Measurements from ENCODE around the gene ARMC6.

Gene ARMC6

DNA sequence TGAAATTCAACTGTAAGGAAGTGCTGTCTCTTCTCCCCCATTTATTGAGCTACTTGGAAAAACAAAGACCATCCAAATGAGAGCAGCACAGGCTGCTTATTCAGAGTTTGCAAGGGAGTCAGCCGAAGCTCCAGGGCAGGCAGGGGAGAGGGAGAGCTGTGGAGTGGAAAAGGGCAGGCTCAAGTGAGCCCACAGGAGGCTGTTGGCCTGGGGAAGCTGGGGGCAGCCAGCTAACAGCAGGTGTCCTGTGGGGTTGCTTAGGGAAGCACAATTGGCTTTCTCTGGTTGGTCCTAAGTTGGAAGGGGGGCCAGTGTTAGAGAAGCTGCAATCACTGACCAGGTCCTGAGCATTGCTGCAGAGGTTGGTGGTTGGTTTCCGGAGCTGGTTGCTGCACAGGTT is 54.3 kb downstream of the ARMC6 start:
- intact Hi-C loops (cut with DNase I; ENCODE audit: low total_unique reads) = no loop called here
- Histone ChIP-seq H3K4me3 (no peak overlapping the region), H3K36me3 (peaks cover 0 to 26% (median 8%) of the 10 kb centered on the region in 3 donors), H3K9me3 (no peaks in the 10 kb centered on the region), H3K27me3 (no peaks in the 10 kb centered on the region), H3K27ac (no peak overlapping the region), H3K4me1 (peaks cover 0 to under 1% (median 0%) of the 10 kb centered on the region in 4 donors)
- TF ChIP-seq, protein P1, sequence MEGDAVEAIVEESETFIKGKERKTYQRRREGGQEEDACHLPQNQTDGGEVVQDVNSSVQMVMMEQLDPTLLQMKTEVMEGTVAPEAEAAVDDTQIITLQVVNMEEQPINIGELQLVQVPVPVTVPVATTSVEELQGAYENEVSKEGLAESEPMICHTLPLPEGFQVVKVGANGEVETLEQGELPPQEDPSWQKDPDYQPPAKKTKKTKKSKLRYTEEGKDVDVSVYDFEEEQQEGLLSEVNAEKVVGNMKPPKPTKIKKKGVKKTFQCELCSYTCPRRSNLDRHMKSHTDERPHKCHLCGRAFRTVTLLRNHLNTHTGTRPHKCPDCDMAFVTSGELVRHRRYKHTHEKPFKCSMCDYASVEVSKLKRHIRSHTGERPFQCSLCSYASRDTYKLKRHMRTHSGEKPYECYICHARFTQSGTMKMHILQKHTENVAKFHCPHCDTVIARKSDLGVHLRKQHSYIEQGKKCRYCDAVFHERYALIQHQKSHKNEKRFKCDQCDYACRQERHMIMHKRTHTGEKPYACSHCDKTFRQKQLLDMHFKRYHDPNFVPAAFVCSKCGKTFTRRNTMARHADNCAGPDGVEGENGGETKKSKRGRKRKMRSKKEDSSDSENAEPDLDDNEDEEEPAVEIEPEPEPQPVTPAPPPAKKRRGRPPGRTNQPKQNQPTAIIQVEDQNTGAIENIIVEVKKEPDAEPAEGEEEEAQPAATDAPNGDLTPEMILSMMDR (IDR thresholded peaks at IDR 0.05) = no peak
- DNase-seq = no peak

DNA sequence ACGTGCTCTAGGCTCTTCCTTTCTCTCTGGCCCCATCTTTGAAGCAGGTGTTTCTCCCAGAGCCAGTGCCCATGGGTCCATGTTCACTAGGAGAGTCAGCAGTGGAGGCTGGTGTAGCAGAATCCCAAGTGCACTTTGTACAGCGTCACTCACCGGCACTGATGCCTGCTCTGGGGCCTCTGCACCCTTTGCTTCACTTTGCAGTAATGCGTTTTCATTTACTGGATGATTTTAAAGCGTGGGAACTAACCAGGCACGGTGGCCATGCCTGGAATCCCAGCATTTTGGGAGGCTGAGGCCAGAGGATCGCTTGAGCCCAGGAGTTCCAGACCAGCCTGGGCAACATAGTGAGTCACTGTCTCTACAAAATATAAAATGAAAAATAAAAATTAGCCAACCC is 61.1 kb downstream of the ARMC6 start:
- no peak for DNase-seq
- Histone ChIP-seq H3K36me3 (peaks cover 12 to 45% (median 19%) of the 10 kb centered on the region in 3 donors), H3K4me3 (no peak overlapping the region), H3K4me1 (no peaks in the 10 kb centered on the region), H3K27me3 (no peaks in the 10 kb centered on the region), H3K9me3 (no peaks in the 10 kb centered on the region), H3K27ac (no peak overlapping the region)
- TF ChIP-seq, protein P1 (IDR thresholded peaks at IDR 0.05) = no peak
- intact Hi-C loops (cut with DNase I; ENCODE audit: low total_unique reads) = no loop called here

DNA sequence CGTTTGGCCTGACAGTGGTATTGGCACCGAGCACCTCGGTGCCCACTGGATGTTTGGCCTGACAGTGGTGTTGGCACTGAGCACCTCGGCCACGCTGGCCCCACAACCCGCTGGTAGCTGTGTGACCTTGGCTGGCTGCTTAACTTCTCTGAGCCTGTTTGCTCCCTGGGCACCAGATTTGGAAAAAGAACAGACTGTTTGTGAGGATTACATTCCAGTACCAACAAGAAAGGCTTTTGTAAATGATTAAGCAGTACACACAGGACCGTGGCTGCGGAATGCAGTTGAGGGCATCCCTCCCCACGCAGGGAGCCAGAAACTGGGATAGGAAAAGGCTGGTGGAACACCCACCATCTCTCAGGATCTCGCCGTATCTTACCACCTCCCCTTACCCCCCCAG is 62.3 kb downstream of the ARMC6 start:
- H3K27me3 ChIP-seq = no peaks in the 10 kb centered on the region
- H3K4me3 ChIP-seq = no peak overlapping the region
- DNase-seq = no peak
- H3K27ac ChIP-seq = no peak overlapping the region
- TF ChIP-seq, protein P1 (IDR thresholded peaks at IDR 0.05) = no peak
- intact Hi-C loops (cut with DNase I; ENCODE audit: low total_unique reads) = no loop called here
- peaks cover 15 to 55% (median 28%) of the 10 kb centered on the region in 3 donors for H3K36me3 ChIP-seq
- no peaks in the 10 kb centered on the region for H3K9me3 ChIP-seq
- H3K4me1 ChIP-seq = no peaks in the 10 kb centered on the region

DNA sequence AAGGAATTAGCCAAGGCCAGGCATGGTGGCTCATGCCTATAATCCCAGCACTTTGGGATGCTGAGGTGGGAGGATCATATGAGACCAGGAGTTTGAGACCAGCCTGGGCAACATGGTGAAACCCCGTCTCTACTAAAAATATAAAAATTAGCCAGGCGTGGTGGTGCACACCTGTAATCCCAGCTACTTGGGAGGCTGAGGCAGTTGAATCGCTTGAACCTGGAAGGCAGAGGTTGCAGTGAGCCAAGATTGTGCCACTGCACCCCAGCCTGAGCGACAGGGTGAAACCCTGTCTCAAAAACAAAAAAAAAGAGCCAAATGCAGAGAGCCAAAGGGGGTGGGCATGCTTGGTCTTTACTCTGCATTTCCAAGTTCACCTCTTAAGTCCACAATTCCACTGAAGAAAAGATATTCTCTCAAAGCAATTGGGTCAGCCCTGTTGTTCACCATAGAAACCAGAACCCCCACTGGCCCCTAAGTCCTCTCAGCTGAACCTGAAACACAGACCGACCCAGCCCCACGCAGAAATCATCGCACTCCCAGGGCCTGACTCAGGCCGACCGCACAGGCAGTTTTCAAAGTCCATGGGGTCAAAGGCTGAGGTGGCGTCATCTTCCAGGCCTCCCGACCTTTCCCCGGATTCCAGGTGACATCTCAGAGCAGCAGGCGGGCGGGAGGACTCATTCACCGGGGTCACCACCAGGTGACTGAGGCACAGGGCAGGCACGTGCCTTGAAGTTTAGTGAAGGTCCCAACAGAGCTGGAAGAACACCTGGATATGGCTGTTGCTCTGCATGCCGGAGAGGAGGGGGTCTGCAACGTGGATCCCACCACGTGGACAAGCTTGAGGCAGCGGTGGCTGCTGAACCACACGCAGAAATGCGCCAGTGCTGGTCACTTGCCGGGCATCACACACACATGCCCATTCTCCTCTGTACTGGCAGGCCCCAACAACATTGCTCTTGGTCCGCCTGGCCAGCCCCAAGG is 63.5 kb downstream of the ARMC6 start:
- H3K27ac ChIP-seq = no peak overlapping the region
- H3K36me3 ChIP-seq = peaks cover 23 to 62% (median 40%) of the 10 kb centered on the region in 3 donors
- TF ChIP-seq, protein P1 (IDR thresholded peaks at IDR 0.05) = no peak
- intact Hi-C loops (cut with DNase I; ENCODE audit: low total_unique reads) = no loop called here
- DNase-seq = no peak
- no peaks in the 10 kb centered on the region for H3K9me3 ChIP-seq
- H3K4me3 ChIP-seq = no peak overlapping the region
- H3K4me1 ChIP-seq = no peaks in the 10 kb centered on the region
- no peaks in the 10 kb centered on the region for H3K27me3 ChIP-seq

DNA sequence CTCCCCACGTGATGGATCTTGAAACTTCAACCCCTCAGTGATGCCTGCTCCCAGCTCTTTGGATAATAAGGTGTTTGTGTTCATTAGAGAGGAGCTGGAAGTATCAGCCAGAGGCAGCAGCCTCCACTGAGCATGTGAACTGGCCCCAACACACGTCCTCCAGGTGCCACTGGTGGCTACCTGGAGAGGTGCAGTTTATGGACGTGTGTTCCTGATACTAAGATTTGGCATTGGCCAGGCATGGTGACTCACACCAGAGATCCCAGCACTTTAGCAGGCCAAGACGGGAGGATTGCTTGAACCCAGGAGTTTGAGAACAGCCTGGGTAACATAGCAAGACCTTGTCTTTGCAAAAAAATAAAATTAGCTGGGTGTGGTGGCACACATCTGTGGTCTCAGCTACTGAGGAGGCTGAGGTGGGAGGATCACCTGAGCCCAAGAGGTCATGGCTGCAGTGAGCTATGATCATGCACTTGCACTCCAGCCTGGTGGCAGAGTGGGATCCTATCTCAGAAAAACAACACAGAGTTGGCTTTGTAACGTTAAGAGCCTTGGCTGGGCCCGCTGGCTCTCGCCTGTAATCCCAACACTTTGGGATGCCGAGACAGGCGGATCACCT is 64.8 kb downstream of the ARMC6 start:
- intact Hi-C loops (cut with DNase I; ENCODE audit: low total_unique reads) = no loop called here
- Histone ChIP-seq H3K4me1 (no peaks in the 10 kb centered on the region), H3K27ac (no peak overlapping the region), H3K9me3 (no peaks in the 10 kb centered on the region), H3K4me3 (no peak overlapping the region), H3K36me3 (peaks cover 23 to 66% (median 40%) of the 10 kb centered on the region in 3 donors), H3K27me3 (no peaks in the 10 kb centered on the region)
- TF ChIP-seq, protein P1 (IDR thresholded peaks at IDR 0.05) = no peak
- DNase-seq = no peak

All from tibial artery (tissue), 4 donors.